Stomach (tissue), 4 donors: ENCODE results near the gene RIN1.

Experiments used
- POLR2A ChIP-seq, 4 donors: fragments of 450-650 bp; IDR thresholded peaks; one replicate each; pipeline ENCODE4 v1.6.1; 2016; ENCODE audit warnings: antibody characterized with exemption in 4 of 4, control low read depth in 2 of 4, mild to moderate bottlenecking in 1 of 4, moderate library complexity in 1 of 4
- POLR2AphosphoS5 ChIP-seq, 3 donors: sonication (generic); formaldehyde crosslinking; IDR thresholded peaks; one replicate each; pipeline ENCODE4 v1.6.1; 2016; ENCODE audit warnings: antibody characterized with exemption in 3 of 3
- TF ChIP-seq, protein P1 (sequence below), 7 experiments: fragments of 450-650 bp in 4 of 7; fragments of 200-600 bp in 3 of 7; sonication (generic) in 3 of 7; IDR thresholded peaks; one replicate each; pipeline ENCODE4 v1.5.1; 2016 to 2019; ENCODE audit warnings: antibody characterized with exemption in 7 of 7, control low read depth in 2 of 7, mild to moderate bottlenecking in 1 of 7

DNA sequence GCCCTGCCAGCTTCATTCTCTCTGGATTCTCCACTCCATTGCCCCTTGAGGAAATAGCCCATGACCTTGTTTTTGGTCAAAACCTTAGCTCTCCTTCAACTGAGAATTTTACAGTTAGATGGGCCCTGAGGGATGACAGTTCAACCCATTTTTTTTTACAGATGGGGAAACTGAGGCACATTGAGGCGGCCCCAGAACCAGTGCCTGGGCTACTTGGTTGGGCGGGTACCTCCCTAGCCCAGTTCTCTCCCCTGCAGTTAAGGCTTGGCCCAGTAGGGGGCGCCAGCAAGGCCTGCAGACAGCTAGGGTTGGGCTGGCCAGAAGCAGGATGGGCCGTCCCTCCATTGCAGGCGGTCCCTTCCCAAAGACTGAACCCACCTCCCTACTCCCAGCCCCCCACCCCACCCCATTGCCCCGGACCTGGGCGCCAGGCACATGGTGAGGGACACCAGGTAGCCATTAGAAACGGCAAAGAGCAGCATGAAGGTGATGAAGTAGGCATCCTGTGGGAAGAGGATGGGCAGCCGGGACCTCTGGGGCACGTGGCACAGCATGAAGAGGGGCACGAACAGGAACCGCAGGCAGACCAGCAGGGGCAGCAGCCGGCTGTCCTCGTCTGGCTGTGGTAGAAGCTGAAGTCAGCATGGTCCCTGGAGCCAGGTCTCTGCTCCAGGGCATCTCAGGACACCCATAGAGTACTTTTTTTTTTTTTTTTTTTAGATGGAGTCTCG is 27.7 kb upstream of the RIN1 start:
- TF ChIP-seq POLR2AphosphoS5 (IDR thresholded peaks at IDR 0.05) = no peak
- TF ChIP-seq, protein P1, sequence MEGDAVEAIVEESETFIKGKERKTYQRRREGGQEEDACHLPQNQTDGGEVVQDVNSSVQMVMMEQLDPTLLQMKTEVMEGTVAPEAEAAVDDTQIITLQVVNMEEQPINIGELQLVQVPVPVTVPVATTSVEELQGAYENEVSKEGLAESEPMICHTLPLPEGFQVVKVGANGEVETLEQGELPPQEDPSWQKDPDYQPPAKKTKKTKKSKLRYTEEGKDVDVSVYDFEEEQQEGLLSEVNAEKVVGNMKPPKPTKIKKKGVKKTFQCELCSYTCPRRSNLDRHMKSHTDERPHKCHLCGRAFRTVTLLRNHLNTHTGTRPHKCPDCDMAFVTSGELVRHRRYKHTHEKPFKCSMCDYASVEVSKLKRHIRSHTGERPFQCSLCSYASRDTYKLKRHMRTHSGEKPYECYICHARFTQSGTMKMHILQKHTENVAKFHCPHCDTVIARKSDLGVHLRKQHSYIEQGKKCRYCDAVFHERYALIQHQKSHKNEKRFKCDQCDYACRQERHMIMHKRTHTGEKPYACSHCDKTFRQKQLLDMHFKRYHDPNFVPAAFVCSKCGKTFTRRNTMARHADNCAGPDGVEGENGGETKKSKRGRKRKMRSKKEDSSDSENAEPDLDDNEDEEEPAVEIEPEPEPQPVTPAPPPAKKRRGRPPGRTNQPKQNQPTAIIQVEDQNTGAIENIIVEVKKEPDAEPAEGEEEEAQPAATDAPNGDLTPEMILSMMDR (IDR thresholded peaks at IDR 0.05) = peak in 4 of 7 experiments; percentile 11 to 49 (median 28)
- no peak for TF ChIP-seq POLR2A (IDR thresholded peaks at IDR 0.05)
